Psoas muscle (tissue), 8 donors: ENCODE results near the gene PGM2L1. TPM values are rescaled to one million over a fixed set of nuclear protein-coding genes. Genes with fewer than 3 reads are reported as not detected.

Experiments
- ATAC-seq, 4 donors: fragments of 200-7000 bp; cut with Tn5 transposase; one replicate each; pipeline ENCODE4 v1.9.1; 2020; ENCODE audit warnings: moderate library complexity in 3 of 4, mild to moderate bottlenecking in 2 of 4
- DNase-seq, 2 donors: peaks; one replicate each; pipeline ENCODE4 v3.0.0-alpha.2; 2020
- H3K27ac ChIP-seq: fragments of 200-600 bp; one replicate; pipeline ENCODE4 v1.8.0; 2022
- H3K27me3 ChIP-seq, 3 donors: fragments of 200-600 bp in 1 of 3; one replicate each; pipeline versions ENCODE4 v1.6.1 to v1.8.0; 2013 to 2022; ENCODE audit warnings: low read length in 2 of 3, mild to moderate bottlenecking in 2 of 3, moderate library complexity in 1 of 3; ENCODE audit not compliant: insufficient read depth in 3 of 3
- H3K36me3 ChIP-seq, 2 donors: fragments of 200-600 bp in 1 of 2; one replicate each; pipeline versions ENCODE4 v1.6.1 to v1.8.0; 2013 to 2022; ENCODE audit warnings: low read depth in 1 of 2, mild to moderate bottlenecking in 1 of 2, moderate library complexity in 1 of 2; ENCODE audit not compliant: insufficient read depth in 1 of 2
- H3K4me1 ChIP-seq: fragments of 200-600 bp; one replicate; pipeline ENCODE4 v1.8.0; 2022
- H3K4me3 ChIP-seq: fragments of 200-600 bp; one replicate; pipeline ENCODE4 v1.8.0; 2022; ENCODE audit warnings: mild to moderate bottlenecking
- H3K9me3 ChIP-seq: fragments of 200-600 bp; one replicate; pipeline ENCODE4 v1.8.0; 2022
- CTCF ChIP-seq: fragments of 200-600 bp; IDR thresholded peaks from one replicate; pipeline ENCODE4 v1.8.0; 2022; ENCODE audit warnings: antibody characterized with exemption
- whole genome bisulfite sequencing, 3 donors: extraction: QIAGEN DNeasy Blood & Tissue Kit; methylation state at CpG; one replicate each; pipeline versions ENCODE4 v1.1.6 to v1.1.7; 2013; 5-methylcytosine and 5-hydroxymethylcytosine counted together
- intact Hi-C, 2 donors: fragments of 100-400 bp; cut with DNase I; formaldehyde crosslinking; loops; one replicate each; pipeline versions ENCODE4 v1.11.0 to v1.14.2; 2022
- polyA plus RNA-seq, 3 donors: library from polyadenylated mRNA; stranded (reverse); fragments of 200-250 nt; gene quantifications; one replicate each; pipeline ENCODE4 v1.2.3, GENCODE V29; 2013
- total RNA-seq, 4 donors: library from RNA; stranded (reverse); fragmentation: NEBNext Ultra II Directional in 2 of 4; extraction: Animal tissue kit (Norgen Biotek cat#: 25700) in 2 of 4; gene quantifications; one replicate each; pipeline versions ENCODE4 v1.2.1 to v1.2.4, GENCODE V29; 2021 to 2023
- donor health status: healthy with polysubstance abuse.
- donor health status: DM: no; HTN: no; CAD: no; lungs with moderate emphysema.
- donor health status: Bipolar disorder and iron deficiency.
- donor health status: healthy.
- donor health status: DM: yes; HTN: yes; CAD: no.
- donor health status: DM: no; HTN: no; CAD: no.
- donor health status: DM: no; HTN: no; CAD: no.
- donor health status: DM: yes; HTN: yes; CAD: no.

The PGM2L1 gene
- total and polyA plus RNA-seq, 7 donors: 2.8 to 10.9 (median 9.7) TPM

GRCh38 chr11:74437441-74438042 lies 39.3 kb upstream of the PGM2L1 start:
- WGBS, 3 donors: 100% methylated on average over 1 of the region's 1 CpG
- Histone ChIP-seq H3K4me3 (no peak overlapping the region), H3K27ac (no peak overlapping the region), H3K4me1 (peaks cover 2% of the 10 kb centered on the region), H3K9me3 (no peaks in the 10 kb centered on the region), H3K36me3 (no peaks in the 10 kb centered on the region), H3K27me3 (no peaks in the 10 kb centered on the region)
- DNase-seq (no peak), ATAC-seq (no peak)
- intact Hi-C loops: no loop called here
- no peak for TF ChIP-seq CTCF

GRCh38 chr11:74434528-74434927 lies 36.3 kb upstream of the PGM2L1 start:
- H3K4me1 ChIP-seq: no peaks in the 10 kb centered on the region
- TF ChIP-seq CTCF: no peak
- DNase-seq (no peak), ATAC-seq (no peak)
- H3K4me3 ChIP-seq: no peak overlapping the region
- no peaks in the 10 kb centered on the region for H3K36me3 ChIP-seq
- intact Hi-C loops: no loop called here
- no peaks in the 10 kb centered on the region for H3K27me3 ChIP-seq
- WGBS, 3 donors: 52 to 53% (median 53%) methylated on average over 7 of the region's 7 CpGs
- H3K9me3 ChIP-seq: no peaks in the 10 kb centered on the region
- H3K27ac ChIP-seq: no peak overlapping the region

GRCh38 chr11:74429205-74429604 lies 31.0 kb upstream of the PGM2L1 start:
- no peaks in the 10 kb centered on the region for H3K36me3 ChIP-seq
- intact Hi-C loops: no loop called here
- TF ChIP-seq CTCF: no peak
- H3K27me3 ChIP-seq: no peaks in the 10 kb centered on the region
- WGBS, 3 donors: 62 to 70% (median 69%) methylated on average over 3 of the region's 3 CpGs
- no peak overlapping the region for H3K27ac ChIP-seq
- ATAC-seq: no peak
- H3K4me3 ChIP-seq: no peak overlapping the region
- H3K9me3 ChIP-seq: no peaks in the 10 kb centered on the region
- DNase-seq: no peak
- no peaks in the 10 kb centered on the region for H3K4me1 ChIP-seq

GRCh38 chr11:74427384-74427886 lies 29.2 kb upstream of the PGM2L1 start:
- no peak overlapping the region for H3K27ac ChIP-seq
- ATAC-seq: no peak
- intact Hi-C loops: no loop called here
- H3K4me1 ChIP-seq: no peaks in the 10 kb centered on the region
- no peaks in the 10 kb centered on the region for H3K9me3 ChIP-seq
- H3K4me3 ChIP-seq: no peak overlapping the region
- DNase-seq: no peak
- H3K36me3 ChIP-seq: no peaks in the 10 kb centered on the region
- TF ChIP-seq CTCF: no peak
- H3K27me3 ChIP-seq: no peaks in the 10 kb centered on the region
- 82 to 86% (median 83%) methylated on average over 4 of the region's 4 CpGs for WGBS, 3 donors

- no peaks in the 10 kb centered on the region for H3K4me1 ChIP-seq
- ATAC-seq (no peak), DNase-seq (no peak)
- H3K27ac ChIP-seq: no peak overlapping the region
- H3K4me3 ChIP-seq: no peak overlapping the region
- no peaks in the 10 kb centered on the region for H3K27me3 ChIP-seq
- no peaks in the 10 kb centered on the region for H3K36me3 ChIP-seq
- no peaks in the 10 kb centered on the region for H3K9me3 ChIP-seq
- no peak for TF ChIP-seq CTCF
- intact Hi-C loops: no loop called here
Observed at GRCh38 chr11:74425100-74425499, 26.9 kb upstream of the PGM2L1 start.
